C1 segment of cervical spinal cord (tissue), 14 donors: ENCODE data around the gene CCDC34.
A peak's percentile ranks its signal among the peaks of the same experiment; 100 is the strongest.
"Not testable (repeated sequence)": the region's sequence is repeated elsewhere in the genome, so short reads cannot be mapped to it uniquely, and the experiment has no call there.

Experiments
- DNase-seq, 14 donors: peaks; one replicate each; lab custom pipeline; 2025; lab: John Stamatoyannopoulos, UW

CCDC34 gene

DNA sequence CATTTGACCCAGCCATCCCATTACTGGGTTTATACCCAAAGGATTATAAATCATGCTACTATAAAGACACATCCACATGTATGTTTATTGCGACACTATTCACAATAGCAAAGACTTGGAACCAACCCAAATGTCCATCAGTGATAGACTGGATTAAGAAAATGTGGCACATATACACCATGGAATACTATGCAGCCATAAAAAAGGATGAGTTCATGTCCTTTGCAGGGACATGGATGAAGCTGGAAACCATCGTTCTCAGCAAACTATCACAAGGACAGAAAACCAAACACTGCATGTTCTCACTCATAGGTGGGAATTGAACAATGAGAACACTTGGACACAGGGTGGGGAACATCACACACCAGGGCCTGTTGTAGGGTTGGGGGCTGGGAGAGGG is 36.0 kb downstream of the CCDC34 start:
- not testable (repeated sequence) for DNase-seq

- not testable (repeated sequence) for DNase-seq
Observed at GRCh38 chr11:27322196-27322595, 40.8 kb downstream of the CCDC34 start.

DNA sequence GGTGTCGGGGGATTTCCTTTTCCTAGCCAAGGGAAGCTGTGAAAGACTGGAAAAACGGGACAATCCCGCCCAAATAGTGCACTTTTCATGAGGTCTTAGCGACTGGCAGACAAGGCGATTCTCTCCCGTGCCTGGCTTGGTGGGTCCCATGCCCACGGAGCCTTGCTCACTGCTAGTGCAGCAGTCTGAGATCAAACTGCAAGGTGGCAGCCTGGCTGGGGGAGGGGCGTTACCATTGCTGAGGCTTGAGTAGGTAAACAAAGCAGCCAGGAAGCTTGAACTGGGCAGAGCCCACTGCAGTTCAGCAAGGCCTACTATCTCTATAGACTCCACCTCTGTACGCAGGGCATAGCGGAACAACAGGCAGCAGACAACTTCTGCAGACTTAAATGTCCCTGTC is 41.7 kb downstream of the CCDC34 start:
- not testable (repeated sequence) for DNase-seq

GRCh38 chr11:27319072-27319471 is 43.9 kb downstream of the CCDC34 start:
- no peak for DNase-seq

DNA sequence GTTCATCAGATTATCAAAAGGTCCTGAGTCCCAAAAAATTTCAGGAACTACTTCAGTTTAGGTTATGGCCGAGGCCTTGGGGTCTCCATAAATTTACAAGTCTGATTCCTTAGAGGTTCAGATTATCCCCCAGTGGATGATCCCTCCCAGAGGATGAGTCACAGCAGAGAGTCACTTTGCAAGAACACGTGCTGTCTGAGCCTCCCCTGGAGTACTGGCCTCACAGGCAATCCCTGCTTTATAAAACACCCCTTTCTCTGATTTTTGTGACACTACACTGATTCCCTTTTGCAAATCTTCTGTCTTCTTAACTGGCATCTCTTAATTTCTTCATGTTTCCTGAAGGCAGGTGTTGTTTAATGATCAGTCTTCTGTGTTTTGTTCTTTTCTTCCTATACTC is 45.3 kb downstream of the CCDC34 start:
- no peak for DNase-seq

DNA sequence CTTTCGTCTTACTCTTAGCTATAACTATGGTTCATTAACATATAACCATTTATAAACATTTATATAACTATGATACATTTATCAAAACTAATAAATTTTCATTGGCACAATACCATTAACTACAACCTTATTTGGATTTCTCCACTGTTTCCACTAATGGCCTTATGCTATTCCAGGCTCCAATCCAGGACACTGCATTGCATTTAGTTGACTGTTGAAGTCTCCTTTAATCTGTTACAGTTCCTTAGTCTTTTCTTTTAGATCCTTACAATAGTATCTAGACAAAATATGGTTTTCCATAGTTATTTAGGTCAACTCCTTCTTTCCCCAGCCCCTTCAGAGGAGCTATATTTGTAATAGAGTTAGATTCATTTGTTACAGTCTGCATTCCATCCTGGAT is 47.2 kb downstream of the CCDC34 start:
- DNase-seq: no peak

DNA sequence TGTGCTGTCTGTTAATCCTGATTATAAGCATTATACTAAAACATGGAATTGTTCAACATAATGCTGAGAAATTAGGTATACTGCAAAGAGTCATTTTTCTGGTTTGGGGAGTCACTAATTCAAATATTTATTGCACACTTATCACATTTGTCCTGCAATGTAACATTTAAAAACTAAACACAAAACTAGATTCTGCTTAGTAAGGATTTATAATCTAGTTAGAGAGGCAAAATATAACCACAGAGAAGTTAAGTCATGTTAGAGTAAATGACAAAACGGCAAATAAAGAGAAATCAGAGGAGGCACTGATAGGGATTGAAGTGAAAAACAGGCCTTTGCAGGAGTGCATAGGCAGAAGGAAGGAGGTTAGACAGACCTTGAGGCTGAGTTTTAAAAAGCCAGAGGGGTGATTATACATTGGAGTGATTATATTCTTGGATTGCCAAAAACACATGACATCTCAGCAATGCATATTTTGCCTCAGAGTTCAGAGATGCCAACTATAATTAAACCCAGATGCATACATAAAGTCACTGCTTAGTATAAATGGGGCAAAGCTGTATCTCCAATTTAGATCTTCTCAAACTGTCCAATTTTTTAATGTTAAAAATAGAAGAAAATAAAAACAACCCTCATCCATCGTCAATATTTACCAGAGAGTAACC is 49.7 kb downstream of the CCDC34 start:
- no peak for DNase-seq

GRCh38 chr11:27312110-27312509 is 50.9 kb downstream of the CCDC34 start:
- no peak for DNase-seq

GRCh38 chr11:27310707-27311106 is 52.3 kb downstream of the CCDC34 start:
- DNase-seq: no peak

DNA sequence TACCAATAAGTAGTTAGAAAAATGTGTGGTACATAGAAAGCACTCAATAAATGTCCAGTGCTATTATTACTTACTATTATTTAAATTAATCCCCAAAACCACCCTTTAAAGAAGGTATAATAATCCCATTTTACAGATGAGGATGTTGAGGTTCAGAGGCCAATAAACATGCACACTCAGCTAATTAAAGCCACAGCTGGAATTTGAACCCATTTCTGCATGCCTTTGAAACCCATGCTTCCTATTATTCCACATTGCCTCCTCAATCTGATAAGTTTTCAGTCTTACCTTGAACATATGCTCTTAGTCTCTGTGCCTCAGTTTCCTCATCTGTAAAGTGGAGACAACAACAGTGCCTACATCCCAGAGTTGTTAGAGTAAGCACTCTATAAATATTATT is 52.8 kb downstream of the CCDC34 start:
- DNase-seq: no peak

DNA sequence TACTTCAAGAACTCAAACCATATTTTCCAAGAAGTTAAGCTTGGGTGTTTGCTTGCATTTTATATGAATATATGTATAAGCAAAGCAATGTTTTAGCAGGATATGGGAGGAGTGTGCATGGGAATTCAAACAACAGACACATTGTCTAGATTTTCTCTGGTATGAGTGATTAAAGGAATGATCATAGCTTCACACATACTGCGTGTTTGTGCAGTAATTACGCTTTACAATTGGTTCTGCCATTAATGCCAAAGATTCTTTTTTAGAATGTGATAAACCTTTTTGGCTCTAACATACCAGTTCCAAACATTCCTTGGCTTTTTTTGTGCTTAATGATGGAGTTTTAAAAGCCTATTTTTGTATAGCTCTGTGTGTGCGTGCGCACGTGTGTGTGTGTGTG is 54.0 kb downstream of the CCDC34 start:
- DNase-seq: no peak

DNA sequence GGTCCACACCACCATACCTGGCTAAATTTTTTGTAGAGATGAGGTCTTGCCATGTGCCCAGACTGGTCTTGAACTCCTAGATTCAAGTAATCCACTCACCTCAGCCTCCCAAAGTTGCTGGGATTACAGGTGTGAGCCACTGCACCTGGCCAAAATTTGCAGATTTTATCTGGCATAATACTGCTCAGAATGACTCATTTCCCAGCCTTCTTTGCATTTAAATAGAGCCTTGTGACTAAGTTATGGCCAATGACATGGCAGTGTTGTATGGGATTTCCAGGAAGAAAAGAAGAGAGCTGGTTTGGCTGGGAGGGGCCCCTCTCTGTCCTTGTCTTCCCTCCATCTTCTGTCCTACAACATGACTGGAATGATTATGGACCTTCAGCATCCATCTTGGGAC is 55.8 kb downstream of the CCDC34 start:
- DNase-seq: no peak

DNA sequence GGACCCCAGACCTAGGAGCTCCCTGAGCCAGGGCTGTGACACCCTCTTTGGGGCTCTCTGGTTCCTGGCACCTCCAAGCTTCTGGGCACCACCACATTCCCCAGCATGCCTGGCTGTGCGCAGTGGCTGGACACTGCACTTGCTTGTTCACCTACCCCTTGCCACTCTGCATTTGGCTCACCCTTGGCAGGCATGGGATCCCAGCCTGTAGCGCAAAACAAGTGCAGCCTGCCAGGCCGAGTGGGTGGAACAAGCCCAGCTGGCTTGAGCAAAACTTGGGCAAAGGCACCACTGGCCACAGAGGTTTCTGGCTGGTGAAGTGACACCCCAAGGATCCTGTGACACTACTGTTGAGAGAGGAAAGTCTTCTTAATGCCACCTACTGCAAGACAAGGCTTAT is 57.3 kb downstream of the CCDC34 start:
- DNase-seq: no peak

- no peak for DNase-seq
Observed at GRCh38 chr11:27304514-27304913, 58.5 kb downstream of the CCDC34 start.

DNA sequence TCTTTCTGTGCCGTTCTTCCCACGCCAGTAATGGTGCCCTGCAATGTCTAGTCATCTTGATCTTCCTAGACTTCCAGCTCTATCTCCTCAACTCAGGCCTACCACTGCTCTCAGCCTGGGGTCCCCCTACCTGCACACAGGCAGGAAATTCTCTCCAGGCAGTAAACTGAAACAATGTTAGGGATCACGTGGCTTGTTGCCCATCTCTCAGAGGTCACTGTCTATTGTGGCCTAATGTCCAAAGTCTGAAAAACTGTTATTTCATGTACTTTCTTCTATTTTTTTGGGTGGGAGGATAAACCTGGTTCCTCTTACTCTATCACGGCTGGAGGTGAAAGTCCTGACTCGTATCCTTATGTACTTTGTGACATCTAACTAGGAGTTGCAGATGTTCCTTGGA is 59.1 kb downstream of the CCDC34 start:
- DNase-seq: no peak

DNA sequence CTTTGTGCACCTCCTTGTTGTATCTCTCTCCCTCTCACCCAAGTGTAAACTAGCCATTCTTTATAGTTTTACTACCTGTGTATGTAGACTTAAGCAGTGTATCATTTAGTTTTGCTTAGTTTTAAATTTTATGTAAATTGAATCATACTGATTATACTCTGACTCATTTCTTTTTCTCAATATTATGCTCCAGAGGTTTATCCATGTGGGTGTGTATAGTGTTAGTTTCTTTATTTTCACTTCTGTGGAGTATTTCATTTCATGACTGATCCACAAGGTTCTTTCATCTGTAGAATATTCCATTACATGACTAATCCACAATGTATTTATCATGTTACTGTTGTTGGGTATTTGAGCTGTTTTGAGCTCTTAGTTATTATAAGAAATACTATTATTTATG is 62.0 kb downstream of the CCDC34 start:
- DNase-seq: no peak

DNA sequence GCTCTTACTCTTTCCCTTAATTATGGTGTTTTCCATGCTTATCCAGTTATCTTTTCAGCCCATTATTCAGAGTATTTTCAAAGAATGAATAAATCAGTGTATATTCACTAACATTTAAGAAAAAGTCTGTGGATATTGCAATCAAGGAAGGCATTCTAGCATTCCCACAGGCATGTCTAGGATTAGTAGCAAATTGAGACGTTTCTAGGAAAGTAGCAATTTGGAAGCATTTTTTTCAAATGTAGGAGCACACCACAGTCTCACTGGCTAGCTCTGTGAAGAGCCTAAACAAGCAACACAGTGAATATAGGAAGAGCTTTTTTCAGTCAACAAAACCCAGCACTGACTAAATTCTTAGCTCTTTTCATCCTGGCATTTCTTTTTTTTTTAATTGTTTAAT is 65.4 kb downstream of the CCDC34 start:
- no peak for DNase-seq

DNA sequence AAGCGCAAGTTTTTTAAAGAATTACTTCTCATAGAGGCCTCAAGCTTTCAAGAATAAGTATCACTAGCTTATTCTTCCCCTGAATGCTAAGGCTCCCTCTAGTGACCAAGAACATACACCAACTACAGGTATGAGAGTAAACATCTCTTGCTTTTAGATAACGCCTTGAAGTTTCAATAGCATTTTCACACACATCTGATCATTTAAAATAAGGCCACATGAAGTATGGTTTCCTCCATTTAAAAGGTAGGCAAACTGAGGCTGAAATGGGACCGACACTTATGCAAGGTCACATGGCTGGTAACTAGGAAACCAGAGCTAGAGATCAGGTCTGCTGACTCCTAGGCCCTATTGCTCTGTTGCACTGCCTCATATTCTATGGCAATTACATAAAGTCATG is 66.5 kb downstream of the CCDC34 start:
- peak in 1 of 14 donors; percentile 47 for DNase-seq

GRCh38 chr11:27295928-27296327 is 67.1 kb downstream of the CCDC34 start:
- no peak for DNase-seq

- DNase-seq: no peak
Observed at GRCh38 chr11:27294654-27295053, 68.4 kb downstream of the CCDC34 start.

DNA sequence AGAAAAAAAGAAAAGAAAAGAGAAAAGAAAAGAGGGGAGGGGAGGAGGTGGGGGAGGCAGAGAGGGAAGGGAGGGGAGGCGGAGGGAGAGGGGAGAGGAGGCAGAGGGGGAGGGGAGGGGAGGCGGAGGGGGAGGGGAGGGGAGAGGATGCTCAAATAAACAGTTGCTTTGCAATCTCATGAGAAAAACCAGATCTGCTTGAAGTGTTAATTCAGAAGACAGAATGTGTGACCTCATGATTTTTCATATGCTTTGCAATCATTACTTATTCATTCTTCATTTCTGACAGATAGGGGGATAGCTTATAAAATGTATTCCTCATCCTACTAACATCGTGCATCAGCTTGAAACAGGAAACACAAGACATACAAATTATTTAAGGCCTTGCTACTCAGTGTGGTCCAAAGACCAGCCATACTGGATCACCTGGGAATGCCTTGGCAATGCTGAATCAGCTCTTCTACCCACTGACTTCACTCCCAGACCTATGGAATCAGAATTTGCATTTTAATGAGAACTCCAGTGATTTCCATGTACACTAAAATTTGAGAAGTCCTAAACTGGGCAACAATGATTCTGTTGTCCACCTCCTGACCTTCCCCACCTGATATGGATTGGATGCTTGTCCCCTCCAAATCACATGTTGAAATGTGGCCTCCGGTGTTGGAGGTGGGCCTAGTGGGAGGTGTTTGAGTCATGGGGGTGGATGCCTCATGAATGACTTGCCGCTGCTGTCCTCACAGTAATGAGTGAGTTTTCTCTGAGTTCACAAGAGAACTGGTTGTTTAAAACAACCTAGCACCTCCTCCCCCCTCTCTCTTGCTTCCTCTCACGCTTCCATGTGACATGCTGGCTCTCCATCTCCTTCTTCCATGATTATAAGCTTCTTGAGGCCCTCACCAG is 69.2 kb downstream of the CCDC34 start:
- no peak for DNase-seq

- DNase-seq: no peak
Observed at GRCh38 chr11:27292637-27293010, 70.4 kb downstream of the CCDC34 start.

- DNase-seq: no peak
Observed at GRCh38 chr11:27291954-27292636, 70.9 kb downstream of the CCDC34 start.
